Measurements from ENCODE around the gene COL4A2.

The COL4A2 gene

GRCh38 chr13:110425444-110425780 is 118.3 kb downstream of the COL4A2 start:
- H3K36me3 ChIP-seq (ENCODE audit: insufficient read depth, low read length): 0 out of 2 replicates have a peak, but pooled peaks cover under 1% of the 10 kb centered on the region

GRCh38 chr13:110426735-110427134 is 119.7 kb downstream of the COL4A2 start:
- peaks cover 7% of the 10 kb centered on the region; the same call in 1 of the 2 replicates for H3K36me3 ChIP-seq (ENCODE audit: insufficient read depth, low read length)

More at GRCh38 chr13:110425444-110425780, 118.3 kb downstream of the COL4A2 start:
- Histone ChIP-seq H3K4me1 (ENCODE audit: insufficient read depth, low read length) (no peaks in the 10 kb centered on the region), H3K9ac (ENCODE audit: low read depth, low read length) (no peak overlapping the region), H3K9me3 (ENCODE audit: control insufficient read depth, insufficient read depth, low read length) (no peaks in the 10 kb centered on the region)

GRCh38 chr13:110428313-110428712 is 121.2 kb downstream of the COL4A2 start:
- no peaks in the 10 kb centered on the region for H3K4me1 ChIP-seq (ENCODE audit: insufficient read depth, low read length)
- no peaks in the 10 kb centered on the region for H3K9me3 ChIP-seq (ENCODE audit: control insufficient read depth, insufficient read depth, low read length)
- H3K9ac ChIP-seq (ENCODE audit: low read depth, low read length): no peak overlapping the region
- peaks cover 12% of the 10 kb centered on the region; the same call in 1 of the 2 replicates for H3K36me3 ChIP-seq (ENCODE audit: insufficient read depth, low read length)

More at GRCh38 chr13:110426735-110427134, 119.7 kb downstream of the COL4A2 start:
- H3K4me1 ChIP-seq (ENCODE audit: insufficient read depth, low read length): no peaks in the 10 kb centered on the region
- no peaks in the 10 kb centered on the region for H3K9me3 ChIP-seq (ENCODE audit: control insufficient read depth, insufficient read depth, low read length)
- H3K9ac ChIP-seq (ENCODE audit: low read depth, low read length): no peak overlapping the region

GRCh38 chr13:110430391-110431336 is 123.6 kb downstream of the COL4A2 start:
- H3K9ac ChIP-seq (ENCODE audit: low read depth, low read length): no peak overlapping the region
- H3K36me3 ChIP-seq (ENCODE audit: insufficient read depth, low read length): peaks cover 22% of the 10 kb centered on the region

GRCh38 chr13:110431425-110432294 is 124.6 kb downstream of the COL4A2 start:
- Histone ChIP-seq H3K9me3 (ENCODE audit: control insufficient read depth, insufficient read depth, low read length) (no peaks in the 10 kb centered on the region), H3K36me3 (ENCODE audit: insufficient read depth, low read length) (peaks cover 24% of the 10 kb centered on the region), H3K4me1 (ENCODE audit: insufficient read depth, low read length) (no peaks in the 10 kb centered on the region), H3K9ac (ENCODE audit: low read depth, low read length) (no peak overlapping the region)

More at GRCh38 chr13:110430391-110431336, 123.6 kb downstream of the COL4A2 start:
- no peaks in the 10 kb centered on the region for H3K9me3 ChIP-seq (ENCODE audit: control insufficient read depth, insufficient read depth, low read length)
- H3K4me1 ChIP-seq (ENCODE audit: insufficient read depth, low read length): no peaks in the 10 kb centered on the region

GRCh38 chr13:110432522-110432921 is 125.4 kb downstream of the COL4A2 start:
- Histone ChIP-seq H3K9ac (ENCODE audit: low read depth, low read length) (no peak overlapping the region), H3K4me1 (ENCODE audit: insufficient read depth, low read length) (no peaks in the 10 kb centered on the region), H3K36me3 (ENCODE audit: insufficient read depth, low read length) (peaks cover 25% of the 10 kb centered on the region), H3K9me3 (ENCODE audit: control insufficient read depth, insufficient read depth, low read length) (no peaks in the 10 kb centered on the region)

GRCh38 chr13:110433014-110433413 is 125.9 kb downstream of the COL4A2 start:
- Histone ChIP-seq H3K36me3 (ENCODE audit: insufficient read depth, low read length) (peaks cover 28% of the 10 kb centered on the region), H3K4me1 (ENCODE audit: insufficient read depth, low read length) (no peaks in the 10 kb centered on the region), H3K9me3 (ENCODE audit: control insufficient read depth, insufficient read depth, low read length) (no peaks in the 10 kb centered on the region), H3K9ac (ENCODE audit: low read depth, low read length) (no peak overlapping the region)

- H3K36me3 ChIP-seq (ENCODE audit: insufficient read depth, low read length): peaks cover 30% of the 10 kb centered on the region
These were observed 127.5 kb downstream of the COL4A2 start for GRCh38 chr13:110434629-110435028.

GRCh38 chr13:110435331-110435730 is 128.2 kb downstream of the COL4A2 start:
- Histone ChIP-seq H3K9ac (ENCODE audit: low read depth, low read length) (no peak overlapping the region), H3K36me3 (ENCODE audit: insufficient read depth, low read length) (peaks cover 30% of the 10 kb centered on the region), H3K4me1 (ENCODE audit: insufficient read depth, low read length) (no peaks in the 10 kb centered on the region), H3K9me3 (ENCODE audit: control insufficient read depth, insufficient read depth, low read length) (no peaks in the 10 kb centered on the region)

More at GRCh38 chr13:110434629-110435028, 127.5 kb downstream of the COL4A2 start:
- no peaks in the 10 kb centered on the region for H3K9me3 ChIP-seq (ENCODE audit: control insufficient read depth, insufficient read depth, low read length)
- H3K9ac ChIP-seq (ENCODE audit: low read depth, low read length): no peak overlapping the region
- no peaks in the 10 kb centered on the region for H3K4me1 ChIP-seq (ENCODE audit: insufficient read depth, low read length)

- no peak overlapping the region for H3K9ac ChIP-seq (ENCODE audit: low read depth, low read length)
- peaks cover 27% of the 10 kb centered on the region for H3K36me3 ChIP-seq (ENCODE audit: insufficient read depth, low read length)
- no peaks in the 10 kb centered on the region for H3K4me1 ChIP-seq (ENCODE audit: insufficient read depth, low read length)
- no peaks in the 10 kb centered on the region for H3K9me3 ChIP-seq (ENCODE audit: control insufficient read depth, insufficient read depth, low read length)
These were observed 129.2 kb downstream of the COL4A2 start for GRCh38 chr13:110436276-110436675.

GRCh38 chr13:110436786-110437370 is 129.8 kb downstream of the COL4A2 start:
- Histone ChIP-seq H3K9me3 (ENCODE audit: control insufficient read depth, insufficient read depth, low read length) (no peaks in the 10 kb centered on the region), H3K9ac (ENCODE audit: low read depth, low read length) (no peak overlapping the region), H3K36me3 (ENCODE audit: insufficient read depth, low read length) (peaks cover 22% of the 10 kb centered on the region), H3K4me1 (ENCODE audit: insufficient read depth, low read length) (no peaks in the 10 kb centered on the region)

- no peaks in the 10 kb centered on the region for H3K9me3 ChIP-seq (ENCODE audit: control insufficient read depth, insufficient read depth, low read length)
- H3K4me1 ChIP-seq (ENCODE audit: insufficient read depth, low read length): no peaks in the 10 kb centered on the region
- H3K36me3 ChIP-seq (ENCODE audit: insufficient read depth, low read length): peaks cover 20% of the 10 kb centered on the region
- no peak overlapping the region for H3K9ac ChIP-seq (ENCODE audit: low read depth, low read length)
These were observed 131.1 kb downstream of the COL4A2 start for GRCh38 chr13:110438211-110438610.

- Histone ChIP-seq H3K36me3 (ENCODE audit: insufficient read depth, low read length) (peaks cover 17% of the 10 kb centered on the region), H3K4me1 (ENCODE audit: insufficient read depth, low read length) (no peaks in the 10 kb centered on the region), H3K9ac (ENCODE audit: low read depth, low read length) (no peak overlapping the region), H3K9me3 (ENCODE audit: control insufficient read depth, insufficient read depth, low read length) (no peaks in the 10 kb centered on the region)
These were observed 131.7 kb downstream of the COL4A2 start for GRCh38 chr13:110438776-110439175.
